Psoas muscle (tissue), 8 donors: ENCODE measurements around the gene SYNGR2. TPM values are rescaled to one million over a fixed set of nuclear protein-coding genes. Genes with fewer than 3 reads are reported as not detected.

Experiments used
- ATAC-seq, 4 donors: fragments of 200-7000 bp; cut with Tn5 transposase; one replicate each; pipeline ENCODE4 v1.9.1; 2020; ENCODE audit warnings: moderate library complexity in 3 of 4, mild to moderate bottlenecking in 2 of 4
- DNase-seq, 2 donors: peaks; one replicate each; pipeline ENCODE4 v3.0.0-alpha.2; 2020
- H3K27ac ChIP-seq: fragments of 200-600 bp; one replicate; pipeline ENCODE4 v1.8.0; 2022
- H3K27me3 ChIP-seq, 3 donors: fragments of 200-600 bp in 1 of 3; one replicate each; pipeline versions ENCODE4 v1.6.1 to v1.8.0; 2013 to 2022; ENCODE audit warnings: low read length in 2 of 3, mild to moderate bottlenecking in 2 of 3, moderate library complexity in 1 of 3; ENCODE audit not compliant: insufficient read depth in 3 of 3
- H3K36me3 ChIP-seq, 2 donors: fragments of 200-600 bp in 1 of 2; one replicate each; pipeline versions ENCODE4 v1.6.1 to v1.8.0; 2013 to 2022; ENCODE audit warnings: low read depth in 1 of 2, mild to moderate bottlenecking in 1 of 2, moderate library complexity in 1 of 2; ENCODE audit not compliant: insufficient read depth in 1 of 2
- H3K4me1 ChIP-seq: fragments of 200-600 bp; one replicate; pipeline ENCODE4 v1.8.0; 2022
- H3K4me3 ChIP-seq: fragments of 200-600 bp; one replicate; pipeline ENCODE4 v1.8.0; 2022; ENCODE audit warnings: mild to moderate bottlenecking
- H3K9me3 ChIP-seq: fragments of 200-600 bp; one replicate; pipeline ENCODE4 v1.8.0; 2022
- CTCF ChIP-seq: fragments of 200-600 bp; IDR thresholded peaks from one replicate; pipeline ENCODE4 v1.8.0; 2022; ENCODE audit warnings: antibody characterized with exemption
- WGBS, 3 donors: extraction: QIAGEN DNeasy Blood & Tissue Kit; methylation state at CpG; one replicate each; pipeline versions ENCODE4 v1.1.6 to v1.1.7; 2013; 5-methylcytosine and 5-hydroxymethylcytosine counted together
- intact Hi-C, 2 donors: fragments of 100-400 bp; cut with DNase I; formaldehyde crosslinking; loops; one replicate each; pipeline versions ENCODE4 v1.11.0 to v1.14.2; 2022
- polyA plus RNA-seq, 3 donors: library from polyadenylated mRNA; stranded (reverse); fragments of 200-250 nt; gene quantifications; one replicate each; pipeline ENCODE4 v1.2.3, GENCODE V29; 2013
- total RNA-seq, 4 donors: library from RNA; stranded (reverse); fragmentation: NEBNext Ultra II Directional in 2 of 4; extraction: Animal tissue kit (Norgen Biotek cat#: 25700) in 2 of 4; gene quantifications; one replicate each; pipeline versions ENCODE4 v1.2.1 to v1.2.4, GENCODE V29; 2021 to 2023
- donor health status: healthy with polysubstance abuse.
- donor health status: DM: no; HTN: no; CAD: no; lungs with moderate emphysema.
- donor health status: Bipolar disorder and iron deficiency.
- donor health status: healthy.
- donor health status: DM: yes; HTN: yes; CAD: no.
- donor health status: DM: no; HTN: no; CAD: no.
- donor health status: DM: no; HTN: no; CAD: no.
- donor health status: DM: yes; HTN: yes; CAD: no.

Gene SYNGR2
- total and polyA plus RNA-seq, 7 donors, result 61.7 to 313 (median 181) TPM

DNA sequence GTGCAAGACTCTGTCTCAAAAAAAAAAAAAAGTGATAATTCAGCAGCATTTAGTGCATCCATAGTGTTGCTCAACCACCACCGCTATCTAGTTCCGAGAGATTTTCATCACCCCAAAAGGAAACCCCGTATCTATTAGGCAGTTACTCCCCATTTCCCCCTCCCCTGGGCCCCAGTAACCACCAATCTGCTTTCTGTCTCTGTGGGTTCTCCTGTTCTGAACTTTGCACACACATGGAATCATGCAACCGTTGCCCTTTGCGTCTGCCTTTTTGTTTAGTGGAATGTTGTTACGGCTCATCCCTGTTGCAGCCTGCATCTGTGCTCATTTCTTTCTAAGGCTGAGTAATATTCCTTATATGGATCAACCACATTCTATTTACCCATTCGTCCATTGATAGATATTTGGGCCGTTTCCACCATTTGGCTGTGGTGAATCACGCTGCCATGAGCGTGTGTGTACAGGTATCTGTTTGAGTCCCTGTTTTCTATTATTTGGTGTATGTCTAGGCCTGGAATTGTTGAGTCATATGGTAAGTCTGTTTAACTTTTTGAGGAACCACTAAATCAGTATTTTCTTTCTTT lies 8.7 kb upstream of the SYNGR2 start:
- 82 to 87% (median 84%) methylated on average over 10 of the region's 10 CpGs for WGBS, 3 donors
- no peak for ATAC-seq
- no peak overlapping the region for H3K27ac ChIP-seq
- no peaks in the 10 kb centered on the region for H3K4me1 ChIP-seq
- H3K4me3 ChIP-seq, result no peak overlapping the region
- no peaks in the 10 kb centered on the region for H3K27me3 ChIP-seq
- intact Hi-C loops, result no loop called here
- no peak for DNase-seq
- TF ChIP-seq CTCF, result no peak
- H3K9me3 ChIP-seq, result no peaks in the 10 kb centered on the region
- no peaks in the 10 kb centered on the region for H3K36me3 ChIP-seq

GRCh38 chr17:78163881-78164747 lies 4.3 kb upstream of the SYNGR2 start:
- H3K4me1 ChIP-seq, result no peaks in the 10 kb centered on the region
- intact Hi-C loops, result no loop called here

GRCh38 chr17:78164748-78165607 lies 3.4 kb upstream of the SYNGR2 start:
- intact Hi-C loops, result no loop called here
- Histone ChIP-seq H3K36me3 (no peaks in the 10 kb centered on the region), H3K9me3 (no peaks in the 10 kb centered on the region), H3K27me3 (no peaks in the 10 kb centered on the region), H3K4me1 (peaks cover 4% of the 10 kb centered on the region), H3K27ac (no peak overlapping the region), H3K4me3 (no peak overlapping the region)
- WGBS, 3 donors, result 84 to 93% (median 89%) methylated on average over 16 of the region's 16 CpGs
- ATAC-seq (no peak), DNase-seq (no peak)
- no peak for TF ChIP-seq CTCF

More at GRCh38 chr17:78163881-78164747, 4.3 kb upstream of the SYNGR2 start:
- Histone ChIP-seq H3K27ac (no peak overlapping the region), H3K27me3 (no peaks in the 10 kb centered on the region), H3K36me3 (no peaks in the 10 kb centered on the region), H3K9me3 (no peaks in the 10 kb centered on the region), H3K4me3 (no peak overlapping the region)
- DNase-seq (no peak), ATAC-seq (no peak)
- 61 to 78% (median 68%) methylated on average over 21 to 22 of the region's 22 CpGs for WGBS, 3 donors
- no peak for TF ChIP-seq CTCF

- Histone ChIP-seq H3K4me3 (no peak overlapping the region), H3K27me3 (no peaks in the 10 kb centered on the region), H3K36me3 (peaks cover 0 to 9% of the 10 kb centered on the region in 2 donors), H3K4me1 (peaks cover 15% of the 10 kb centered on the region), H3K9me3 (no peaks in the 10 kb centered on the region), H3K27ac (no peak overlapping the region)
- ATAC-seq (no peak), DNase-seq (no peak)
- no peak for TF ChIP-seq CTCF
- 70 to 84% (median 81%) methylated on average over 6 of the region's 6 CpGs for WGBS, 3 donors
- intact Hi-C loops, result no loop called here
These were observed 2.0 kb upstream of the SYNGR2 start for GRCh38 chr17:78166416-78166815.
